Keratinocyte (primary cell): ENCODE results near the gene FAIM2. TPM values are rescaled to one million over a fixed set of nuclear protein-coding genes. Genes with fewer than 3 reads are reported as not detected.
"Not testable (repeated sequence)": the region's sequence is repeated elsewhere in the genome, so short reads cannot be mapped to it uniquely, and the experiment has no call there.

Experiments
- DNase-seq: peaks from one replicate; pipeline ENCODE4 v3.0.0-alpha.2; 2011; ENCODE audit warnings: low read depth, missing footprints, low spot score
- FAIRE-seq: peaks from 2 replicates; lab custom pipeline; 2011; peaks lifted over from hg19 to GRCh38; lab: Jason Lieb, UNC
- H2AFZ ChIP-seq: 2 replicates; pipeline ENCODE4 v1.6.0; 2012; ENCODE audit warnings: low read length, control low read depth, inconsistent platforms; ENCODE audit not compliant: control insufficient read depth
- H3K27ac ChIP-seq: 2 replicates; pipeline ENCODE4 v1.5.1; 2011; ENCODE audit warnings: low read length; ENCODE audit not compliant: control insufficient read depth, insufficient read depth
- H3K27me3 ChIP-seq: 3 replicates; pipeline ENCODE4 v1.6.0; 2011; ENCODE audit warnings: low read length; ENCODE audit not compliant: control insufficient read depth, insufficient read depth; ENCODE audit errors: extremely low read depth
- H3K36me3 ChIP-seq, 2 experiments: 2 replicates in 1 of 2; 3 replicates in 1 of 2; pipeline ENCODE4 v1.5.1; 2011; ENCODE audit warnings: low read length in 2 of 2, mild to moderate bottlenecking in 1 of 2; ENCODE audit not compliant: control insufficient read depth in 2 of 2, insufficient read depth in 2 of 2; ENCODE audit errors: extremely low read depth in 1 of 2
- H3K4me1 ChIP-seq: 3 replicates; pipeline ENCODE4 v1.5.1; 2011; ENCODE audit warnings: low read length; ENCODE audit not compliant: control insufficient read depth, insufficient read depth; ENCODE audit errors: extremely low read depth
- H3K4me2 ChIP-seq: 3 replicates; pipeline ENCODE4 v1.6.0; 2011; ENCODE audit warnings: low read depth, low read length; ENCODE audit not compliant: control insufficient read depth, insufficient read depth; ENCODE audit errors: extremely low read depth
- H3K4me3 ChIP-seq, 3 experiments: fragments of 200-600 bp in 1 of 3; sonication (generic) in 1 of 3; 2 replicates in 2 of 3; 3 replicates in 1 of 3; pipeline ENCODE4 v1.5.1; 2011 to 2016; ENCODE audit warnings: low read length in 3 of 3, mild to moderate bottlenecking in 3 of 3, control low read depth in 2 of 3, inconsistent platforms in 1 of 3, low read depth in 1 of 3, mixed read lengths in 1 of 3, mixed run types in 1 of 3, moderate library complexity in 1 of 3; ENCODE audit not compliant: control insufficient read depth in 2 of 3, insufficient read depth in 2 of 3; ENCODE audit errors: extremely low read depth in 1 of 3
- H3K79me2 ChIP-seq: 2 replicates; pipeline ENCODE4 v1.6.0; 2012; ENCODE audit warnings: low read length; ENCODE audit not compliant: control insufficient read depth, insufficient read depth
- H3K9ac ChIP-seq: 3 replicates; pipeline ENCODE4 v1.6.0; 2011; ENCODE audit warnings: low read length; ENCODE audit not compliant: control insufficient read depth, insufficient read depth; ENCODE audit errors: extremely low read depth
- H3K9me1 ChIP-seq: 3 replicates; pipeline ENCODE4 v1.6.0; 2011; ENCODE audit warnings: low read length; ENCODE audit not compliant: control insufficient read depth, insufficient read depth; ENCODE audit errors: extremely low read depth
- H3K9me3 ChIP-seq: 2 replicates; pipeline ENCODE4 v1.5.1; 2012; ENCODE audit warnings: low read depth, low read length; ENCODE audit not compliant: control insufficient read depth
- H4K20me1 ChIP-seq: 3 replicates; pipeline ENCODE4 v1.6.0; 2011; ENCODE audit warnings: low read length; ENCODE audit not compliant: control insufficient read depth, insufficient read depth; ENCODE audit errors: extremely low read depth
- EZH2 ChIP-seq: IDR thresholded peaks from one replicate; pipeline ENCODE4 v1.6.1; 2012; ENCODE audit warnings: inconsistent platforms, mild to moderate bottlenecking, low read length, moderate library complexity
- dilution Hi-C: fragments of 300-500 bp; cut with MboI; formaldehyde crosslinking; loops from one replicate; pipeline ENCODE4 v1.7.0; 2020; ENCODE audit warnings: low sequenced_read_pairs; ENCODE audit not compliant: extremely low pct_ligation_motif_present
- polyA plus RNA-seq, 5 experiments: library from polyadenylated mRNA; depleted of rRNA in 3 of 5; stranded (reverse) in 3 of 5; stranded (forward) in 1 of 5; unstranded in 1 of 5; fragments of >200 nt; gene quantifications; 1 replicate in 1 of 5; 2 replicates in 3 of 5; 3 replicates in 1 of 5; pipeline versions ENCODE4 v1.2.1 to v1.2.3, GENCODE V29; 2011 to 2012; ENCODE audit warnings: missing spikeins in 2 of 5, low read depth in 1 of 5, low replicate concordance in 1 of 5
- TF ChIP-seq, protein P1 (sequence below), 3 experiments: IDR thresholded peaks in 1 of 3; conservative IDR thresholded peaks in 1 of 3; optimal IDR thresholded peaks in 1 of 3; 2 replicates in 2 of 3; 3 replicates in 1 of 3; pipeline versions ENCODE3 to v1.5.1; 2011; ENCODE audit warnings: low read length in 3 of 3, mild to moderate bottlenecking in 3 of 3, moderate library complexity in 2 of 3, control low read depth in 1 of 3, inconsistent platforms in 1 of 3; ENCODE audit not compliant: insufficient read depth in 2 of 3; ENCODE audit errors: extremely low read depth in 1 of 3

Gene FAIM2
- polyA plus RNA-seq, 1 donor (not counting 4 experiments of a cell fraction or from before 2014, with no cell fraction given), result not detected

DNA sequence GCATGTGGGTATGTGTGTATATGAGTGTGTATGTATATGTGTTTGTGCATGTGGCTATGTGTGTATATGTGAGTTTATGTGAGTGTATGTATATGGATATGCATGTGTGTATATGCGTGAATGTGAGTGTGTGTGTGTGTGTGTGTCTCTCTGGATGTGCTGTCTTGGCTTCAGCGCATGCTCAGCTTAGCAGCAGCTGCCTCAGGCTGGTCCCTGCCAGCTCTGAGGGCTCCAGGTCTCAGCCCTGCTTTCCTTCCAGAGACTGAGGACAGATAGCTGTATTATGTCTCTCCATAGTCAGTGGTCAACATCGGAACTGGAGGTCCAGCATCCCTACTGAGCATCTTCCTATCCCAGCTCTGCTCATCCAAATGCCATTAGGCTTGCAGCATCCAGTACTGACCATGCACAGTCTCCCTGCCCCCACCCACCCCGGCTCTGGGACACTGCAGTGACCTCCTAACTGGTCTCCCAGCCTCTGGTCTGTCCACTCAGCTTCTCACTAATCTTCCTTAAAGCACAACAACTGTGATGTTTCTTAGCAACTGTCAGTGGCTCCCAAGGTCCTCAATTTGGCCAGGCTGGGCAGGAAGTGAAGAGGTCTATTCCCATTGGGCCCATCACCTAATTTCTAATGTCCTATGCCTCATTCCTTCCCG is 22.8 kb downstream of the FAIM2 start:
- DNase-seq, result no peak
- Histone ChIP-seq H2AFZ (no peak overlapping the region), H3K36me3 (no peaks in the 10 kb centered on the region), H3K9me1 (no peaks in the 10 kb centered on the region), H3K27me3 (peaks cover 3% of the 10 kb centered on the region), H3K27ac (no peak overlapping the region), H4K20me1 (no peaks in the 10 kb centered on the region), H3K4me3 (no peak overlapping the region), H3K79me2 (no peaks in the 10 kb centered on the region), H3K9ac (no peak overlapping the region), H3K9me3 (peaks cover 3% of the 10 kb centered on the region), H3K4me1 (no peaks in the 10 kb centered on the region), H3K4me2 (no peak overlapping the region)
- FAIRE-seq, result no peak
- TF ChIP-seq EZH2, result no peak
- TF ChIP-seq, protein P1, sequence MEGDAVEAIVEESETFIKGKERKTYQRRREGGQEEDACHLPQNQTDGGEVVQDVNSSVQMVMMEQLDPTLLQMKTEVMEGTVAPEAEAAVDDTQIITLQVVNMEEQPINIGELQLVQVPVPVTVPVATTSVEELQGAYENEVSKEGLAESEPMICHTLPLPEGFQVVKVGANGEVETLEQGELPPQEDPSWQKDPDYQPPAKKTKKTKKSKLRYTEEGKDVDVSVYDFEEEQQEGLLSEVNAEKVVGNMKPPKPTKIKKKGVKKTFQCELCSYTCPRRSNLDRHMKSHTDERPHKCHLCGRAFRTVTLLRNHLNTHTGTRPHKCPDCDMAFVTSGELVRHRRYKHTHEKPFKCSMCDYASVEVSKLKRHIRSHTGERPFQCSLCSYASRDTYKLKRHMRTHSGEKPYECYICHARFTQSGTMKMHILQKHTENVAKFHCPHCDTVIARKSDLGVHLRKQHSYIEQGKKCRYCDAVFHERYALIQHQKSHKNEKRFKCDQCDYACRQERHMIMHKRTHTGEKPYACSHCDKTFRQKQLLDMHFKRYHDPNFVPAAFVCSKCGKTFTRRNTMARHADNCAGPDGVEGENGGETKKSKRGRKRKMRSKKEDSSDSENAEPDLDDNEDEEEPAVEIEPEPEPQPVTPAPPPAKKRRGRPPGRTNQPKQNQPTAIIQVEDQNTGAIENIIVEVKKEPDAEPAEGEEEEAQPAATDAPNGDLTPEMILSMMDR (optimal IDR thresholded peaks at IDR 0.05 in 1 of 3, IDR thresholded peaks at IDR 0.05 in 1 of 3, conservative IDR thresholded peaks at IDR 0.05 in 1 of 3; ENCODE audit: extremely low read depth in 1 of 3, insufficient read depth in 2 of 3, low read length in 3 of 3), result no peak
- dilution Hi-C loops, result no loop called here

DNA sequence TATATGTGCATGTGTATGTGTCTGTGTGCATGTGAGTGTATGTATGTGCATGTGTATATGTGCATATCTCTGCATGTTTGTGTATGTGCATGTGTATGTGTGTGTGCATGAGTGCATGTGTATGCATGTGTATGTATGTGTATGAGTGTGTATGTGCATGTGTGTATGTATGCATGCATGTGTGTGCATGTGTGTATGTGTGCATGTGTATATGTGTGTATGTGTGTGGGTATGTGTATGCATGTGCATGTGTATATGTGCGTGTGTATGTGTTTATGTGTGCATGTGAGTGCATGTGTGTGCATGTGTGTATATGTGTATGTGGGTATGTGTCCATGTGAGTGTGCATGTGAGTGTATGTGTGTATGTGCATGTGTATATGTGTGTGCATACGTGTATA is 24.6 kb downstream of the FAIM2 start:
- H3K36me3 ChIP-seq, H3K4me3 ChIP-seq, H3K27ac ChIP-seq, H3K9ac ChIP-seq, dilution Hi-C loops, H2AFZ ChIP-seq, FAIRE-seq, H3K9me3 ChIP-seq, H4K20me1 ChIP-seq, H3K27me3 ChIP-seq, H3K9me1 ChIP-seq, H3K79me2 ChIP-seq, H3K4me2 ChIP-seq, H3K4me1 ChIP-seq, DNase-seq: not testable (repeated sequence)

DNA sequence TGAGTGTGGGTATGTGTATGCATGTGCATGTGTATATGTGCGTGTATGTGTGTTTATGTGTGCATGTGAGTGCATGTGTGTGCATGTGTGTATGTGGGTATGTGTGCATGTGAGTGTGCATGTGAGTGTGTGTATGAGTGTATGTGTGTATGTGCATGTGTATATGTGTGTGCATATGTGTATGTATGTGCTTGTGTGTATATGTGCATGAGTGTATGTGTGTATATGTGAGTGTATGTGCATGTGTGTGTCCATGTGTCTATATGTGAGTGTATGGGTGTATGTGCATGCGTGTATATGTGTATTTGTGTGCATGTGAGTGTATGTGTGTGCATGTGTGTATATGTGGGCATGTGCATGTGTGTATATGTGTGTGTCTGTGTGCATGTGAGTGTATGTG is 25.7 kb downstream of the FAIM2 start:
- Histone ChIP-seq H3K9ac (no peak overlapping the region), H2AFZ (no peak overlapping the region), H3K4me3 (no peak overlapping the region), H3K4me1 (no peaks in the 10 kb centered on the region), H3K9me1 (no peaks in the 10 kb centered on the region), H3K36me3 (no peaks in the 10 kb centered on the region), H3K4me2 (no peak overlapping the region), H3K79me2 (no peaks in the 10 kb centered on the region), H4K20me1 (no peaks in the 10 kb centered on the region), H3K9me3 (peaks cover 3% of the 10 kb centered on the region), H3K27me3 (peaks cover 8% of the 10 kb centered on the region), H3K27ac (no peak overlapping the region)
- no peak for DNase-seq
- dilution Hi-C loops, result no loop called here
- FAIRE-seq, result no peak
- TF ChIP-seq, protein P1 (optimal IDR thresholded peaks at IDR 0.05 in 1 of 3, IDR thresholded peaks at IDR 0.05 in 1 of 3, conservative IDR thresholded peaks at IDR 0.05 in 1 of 3; ENCODE audit: extremely low read depth in 1 of 3, insufficient read depth in 2 of 3, low read length in 3 of 3), result no peak
- TF ChIP-seq EZH2, result no peak
